SU-DHL-6 (cell line): Measurements from ENCODE around the gene HOTAIR.

Experiments used
- H2AFZ ChIP-seq: fragments of 200-600 bp; sonication (generic); 2 replicates; pipeline ENCODE4 v1.6.1; 2014; ENCODE audit warnings: low read depth, mild to moderate bottlenecking, moderate library complexity, mixed read lengths, antibody characterized with exemption, low read length; ENCODE audit not compliant: severe bottlenecking
- H3F3A ChIP-seq: fragments of 200-600 bp; shearing (Covaris generic); 2 replicates; pipeline ENCODE4 v1.6.0; 2016; ENCODE audit warnings: antibody characterized with exemption, mild to moderate bottlenecking; ENCODE audit not compliant: insufficient read depth
- H3K27ac ChIP-seq: fragments of 200-600 bp; sonication (generic); 2 replicates; pipeline ENCODE4 v1.5.1; 2016; ENCODE audit warnings: low read depth, mild to moderate bottlenecking, low read length, moderate library complexity, mixed read lengths
- H3K27me3 ChIP-seq: fragments of 200-600 bp; sonication (generic), shearing (Covaris generic); 2 replicates; pipeline ENCODE4 v1.6.0; 2014; ENCODE audit warnings: mild to moderate bottlenecking, low read length
- H3K36me3 ChIP-seq: fragments of 200-600 bp; sonication (generic); 2 replicates; pipeline ENCODE4 v1.6.1; 2014; ENCODE audit warnings: mild to moderate bottlenecking, low read length, mixed read lengths
- H3K4me2 ChIP-seq: fragments of 300-600, 200-600 bp; shearing (Covaris generic), sonication (generic); 2 replicates; pipeline ENCODE4 v1.6.0; 2014; ENCODE audit warnings: low read length, low read depth, mild to moderate bottlenecking; ENCODE audit not compliant: poor library complexity, severe bottlenecking
- H3K4me3 ChIP-seq: fragments of 200-600 bp; sonication (generic); 2 replicates; pipeline ENCODE4 v1.5.1; 2014; ENCODE audit warnings: antibody characterized with exemption, low read length, mild to moderate bottlenecking, mixed read lengths; ENCODE audit not compliant: insufficient read depth, poor library complexity, severe bottlenecking
- H3K79me2 ChIP-seq: fragments of 200-600 bp; sonication (generic); 2 replicates; pipeline ENCODE4 v1.6.1; 2014; ENCODE audit warnings: mild to moderate bottlenecking, low read length, moderate library complexity; ENCODE audit not compliant: insufficient read depth
- H3K9ac ChIP-seq: fragments of 200-600 bp; sonication (generic); 2 replicates; pipeline ENCODE4 v1.7.0; 2014; ENCODE audit warnings: mild to moderate bottlenecking, low read length
- H3K9me2 ChIP-seq: fragments of 200-600 bp; sonication (generic); replicated peaks from 2 replicates; pipeline ENCODE4 v1.6.1; 2014; ENCODE audit warnings: low read length; ENCODE audit not compliant: insufficient read depth
- H3K9me3 ChIP-seq: fragments of 200-600 bp; sonication (generic); 2 replicates; pipeline ENCODE4 v1.6.1; 2014; ENCODE audit warnings: low read length, mixed read lengths; ENCODE audit not compliant: insufficient read depth
- H4K20me1 ChIP-seq: fragments of 200-600 bp; sonication (generic); 2 replicates; pipeline ENCODE4 v1.6.1; 2014; ENCODE audit warnings: low read depth, mild to moderate bottlenecking, antibody characterized with exemption, low read length, moderate library complexity, mixed read lengths
- CTCF ChIP-seq: fragments of 200-600 bp; sonication (generic); IDR thresholded peaks from one replicate; pipeline ENCODE4 v1.5.1; 2017; ENCODE audit warnings: antibody characterized with exemption, mild to moderate bottlenecking, low read length, moderate library complexity; ENCODE audit not compliant: insufficient read depth, poor library complexity, severe bottlenecking
- EZH2phosphoT487 ChIP-seq: fragments of 200-600 bp; sonication (generic), shearing (Covaris generic); conservative IDR thresholded peaks from 2 replicates; pipeline ENCODE4 v1.6.1; 2018; ENCODE audit warnings: mild to moderate bottlenecking, antibody characterized with exemption, low read length, moderate library complexity, mixed read lengths

Gene HOTAIR

GRCh38 chr12:53971129-53971528 lies 3.6 kb downstream of the HOTAIR start:
- H3F3A ChIP-seq = no peaks in the 10 kb centered on the region

GRCh38 chr12:53970451-53970850 lies 4.3 kb downstream of the HOTAIR start:
- Histone ChIP-seq H3K9ac (no peak overlapping the region), H3K27ac (no peak overlapping the region), H3K36me3 (no peaks in the 10 kb centered on the region), H4K20me1 (no peaks in the 10 kb centered on the region), H3K9me2 (no peaks in the 10 kb centered on the region), H3K4me3 (no peak overlapping the region), H3K27me3 (no peaks in the 10 kb centered on the region), H3K9me3 (no peaks in the 10 kb centered on the region), H3K79me2 (no peaks in the 10 kb centered on the region), H3F3A (no peaks in the 10 kb centered on the region), H3K4me2 (no peak overlapping the region), H2AFZ (no peak overlapping the region)
- TF ChIP-seq CTCF (no peak), EZH2phosphoT487 (no peak)

More at GRCh38 chr12:53971129-53971528, 3.6 kb downstream of the HOTAIR start:
- TF ChIP-seq EZH2phosphoT487 = no peak
- TF ChIP-seq CTCF = no peak
- H3K9ac ChIP-seq = no peak overlapping the region
- H3K79me2 ChIP-seq = no peaks in the 10 kb centered on the region
- no peaks in the 10 kb centered on the region for H3K9me2 ChIP-seq
- H3K4me2 ChIP-seq = no peak overlapping the region
- H3K27me3 ChIP-seq = no peaks in the 10 kb centered on the region
- no peaks in the 10 kb centered on the region for H3K36me3 ChIP-seq
- no peaks in the 10 kb centered on the region for H3K9me3 ChIP-seq
- H4K20me1 ChIP-seq = no peaks in the 10 kb centered on the region
- no peak overlapping the region for H3K27ac ChIP-seq
- H2AFZ ChIP-seq = no peak overlapping the region
- no peak overlapping the region for H3K4me3 ChIP-seq

- no peak overlapping the region for H2AFZ ChIP-seq
- H3K27ac ChIP-seq = no peak overlapping the region
- no peak overlapping the region for H3K4me3 ChIP-seq
- H3K79me2 ChIP-seq = no peaks in the 10 kb centered on the region
- no peaks in the 10 kb centered on the region for H3F3A ChIP-seq
- H3K9me2 ChIP-seq = no peaks in the 10 kb centered on the region
- no peaks in the 10 kb centered on the region for H4K20me1 ChIP-seq
- 0 out of 2 replicates have a peak, but pooled peaks cover 4% of the 10 kb centered on the region for H3K27me3 ChIP-seq
- TF ChIP-seq EZH2phosphoT487 (no peak), CTCF (no peak)
- H3K9ac ChIP-seq = no peak overlapping the region
- H3K9me3 ChIP-seq = no peaks in the 10 kb centered on the region
- no peaks in the 10 kb centered on the region for H3K36me3 ChIP-seq
- no peak overlapping the region for H3K4me2 ChIP-seq
These were observed 5.0 kb downstream of the HOTAIR start for GRCh38 chr12:53969588-53970259.
